Endothelial cell of umbilical vein (primary cell): ENCODE measurements around the gene OLFM1. TPM values are rescaled to one million over a fixed set of nuclear protein-coding genes. Genes with fewer than 3 reads are reported as not detected.

Experiments used
- BruUV-seq: library from RNA; stranded (reverse); fragments of 400-500 nt; replicated peaks from 2 replicates; lab custom pipeline; 2021; lab: Mats Ljungman, UMichigan
- CTCF ChIA-PET: fragments of 300-600, 350-600 bp; sonication (Branson Sonifier 250); formaldehyde crosslinking; loops from one replicate; lab custom pipeline; 2021; ENCODE audit warnings: antibody characterized with exemption, inconsistent platforms; lab: Charles Lee
- POLR2A ChIA-PET: fragments of 300-600, 350-600 bp; sonication (Branson Sonifier 250); formaldehyde crosslinking; loops from one replicate; lab custom pipeline; 2021; ENCODE audit warnings: antibody characterized with exemption, inconsistent platforms; lab: Charles Lee
- DNase-seq: peaks from one replicate; pipeline ENCODE4 v3.0.0-alpha.2; 2011; ENCODE audit warnings: low read depth, low spot score
- FAIRE-seq: peaks from 2 replicates; lab custom pipeline; 2011; peaks lifted over from hg19 to GRCh38; lab: Jason Lieb, UNC
- H2AFZ ChIP-seq: 2 replicates; pipeline ENCODE4 v1.6.0; 2012; ENCODE audit warnings: low read depth, low read length, control low read depth, inconsistent platforms
- H3K27ac ChIP-seq: 2 replicates; pipeline ENCODE4 v1.5.1; 2011; ENCODE audit warnings: low read depth, mild to moderate bottlenecking, control low read depth, low read length, moderate library complexity; ENCODE audit not compliant: insufficient read depth
- H3K27me3 ChIP-seq, 2 experiments: 2 replicates each; pipeline versions ENCODE4 v1.6.0 to v1.6.1; 2011; ENCODE audit warnings: low read length in 2 of 2, mixed read lengths in 1 of 2; ENCODE audit not compliant: control insufficient read depth in 2 of 2, insufficient read depth in 2 of 2
- H3K36me3 ChIP-seq, 2 experiments: 2 replicates in 1 of 2; 3 replicates in 1 of 2; pipeline ENCODE4 v1.5.1; 2011; ENCODE audit warnings: low read length in 2 of 2, mild to moderate bottlenecking in 1 of 2, moderate library complexity in 1 of 2; ENCODE audit not compliant: control insufficient read depth in 2 of 2, insufficient read depth in 2 of 2; ENCODE audit errors: extremely low read depth in 1 of 2
- H3K4me1 ChIP-seq: 3 replicates; pipeline ENCODE4 v1.5.1; 2011; ENCODE audit warnings: mild to moderate bottlenecking, low read length; ENCODE audit not compliant: control insufficient read depth, insufficient read depth; ENCODE audit errors: extremely low read depth
- H3K4me2 ChIP-seq: 2 replicates; pipeline ENCODE4 v1.6.1; 2011; ENCODE audit warnings: low read length, control low read depth, mixed read lengths; ENCODE audit not compliant: insufficient read depth
- H3K4me3 ChIP-seq, 3 experiments: fragments of 200-600 bp in 1 of 3; sonication (generic), shearing (Covaris generic) in 1 of 3; replicated peaks in 1 of 3; 2 replicates each; pipeline ENCODE4 v1.5.1; 2011 to 2016; ENCODE audit warnings: control low read depth in 3 of 3, low read length in 3 of 3, mild to moderate bottlenecking in 2 of 3, inconsistent platforms in 1 of 3, low read depth in 1 of 3, moderate library complexity in 1 of 3; ENCODE audit not compliant: insufficient read depth in 1 of 3
- H3K79me2 ChIP-seq: 2 replicates; pipeline ENCODE4 v1.6.0; 2012; ENCODE audit warnings: low read length, inconsistent platforms; ENCODE audit not compliant: control insufficient read depth, insufficient read depth
- H3K9ac ChIP-seq: replicated peaks from 2 replicates; pipeline ENCODE3; 2011; ENCODE audit warnings: low read length, control low read depth; ENCODE audit not compliant: insufficient read depth; ENCODE audit errors: extremely low read depth
- H3K9me1 ChIP-seq: replicated peaks from 3 replicates; pipeline ENCODE4 v1.6.0; 2011; ENCODE audit warnings: mild to moderate bottlenecking, low read length; ENCODE audit not compliant: control insufficient read depth, insufficient read depth; ENCODE audit errors: extremely low read depth
- H3K9me3 ChIP-seq: replicated peaks from 2 replicates; pipeline ENCODE4 v1.5.1; 2012; ENCODE audit warnings: low read length, inconsistent platforms; ENCODE audit not compliant: control insufficient read depth, insufficient read depth
- H4K20me1 ChIP-seq: replicated peaks from 2 replicates; pipeline ENCODE3; 2011; ENCODE audit warnings: mild to moderate bottlenecking, low read length; ENCODE audit not compliant: control insufficient read depth, insufficient read depth; ENCODE audit errors: extremely low read depth
- EZH2 ChIP-seq: IDR thresholded peaks from 2 replicates; pipeline ENCODE4 v1.6.1; 2012; ENCODE audit warnings: borderline replicate concordance, low read depth, mild to moderate bottlenecking, moderate library complexity, low read length, inconsistent platforms; ENCODE audit not compliant: severe bottlenecking
- FOS ChIP-seq: IDR thresholded peaks from 2 replicates; pipeline ENCODE4 v1.6.1; 2011; ENCODE audit warnings: mild to moderate bottlenecking, low read length, moderate library complexity, borderline replicate concordance; ENCODE audit not compliant: insufficient read depth
- MYC ChIP-seq: IDR thresholded peaks from one replicate; pipeline ENCODE4 v1.6.1; 2011; ENCODE audit warnings: mild to moderate bottlenecking, low read depth, low read length
- POLR2A ChIP-seq: IDR thresholded peaks from 2 replicates; pipeline ENCODE4 v1.6.1; 2012; ENCODE audit warnings: low read depth, mild to moderate bottlenecking, control low read depth, low read length
- POLR2AphosphoS5 ChIP-seq: IDR thresholded peaks from 2 replicates; pipeline ENCODE4 v1.6.1; 2012; ENCODE audit warnings: low read depth, mild to moderate bottlenecking, control low read depth, low read length, moderate library complexity; ENCODE audit not compliant: insufficient read depth
- dilution Hi-C: fragments of 300-500 bp; cut with MboI; formaldehyde crosslinking; loops from one replicate; pipeline ENCODE4 v1.15.0; 2019; ENCODE audit warnings: low sequenced_read_pairs; ENCODE audit not compliant: extremely low pct_ligation_motif_present
- intact Hi-C: fragments of 100-400 bp; cut with micrococcal nuclease; formaldehyde crosslinking; loops from one replicate; pipeline ENCODE4 v1.10.0; 2022
- polyA plus RNA-seq, 4 experiments: library from polyadenylated mRNA; depleted of rRNA in 3 of 4; stranded (reverse) in 3 of 4; unstranded in 1 of 4; fragments of >200 nt; gene quantifications; 2 replicates each; pipeline versions ENCODE4 v1.2.1 to v1.2.3, GENCODE V29; 2011 to 2012; ENCODE audit warnings: missing spikeins in 1 of 4
- total RNA-seq: library from RNA; stranded (reverse); gene quantifications from 2 replicates; pipeline ENCODE4 v1.2.3, GENCODE V29; 2021
- TF ChIP-seq, protein P1 (sequence below), 2 donors: IDR thresholded peaks; 1 replicate in 1 of 2; 2 replicates in 1 of 2; pipeline ENCODE4 v1.5.1; 2011; ENCODE audit warnings: low read length in 2 of 2, mild to moderate bottlenecking in 2 of 2, moderate library complexity in 2 of 2, control low read depth in 1 of 2, inconsistent platforms in 1 of 2, low read depth in 1 of 2; ENCODE audit not compliant: insufficient read depth in 1 of 2; ENCODE audit errors: extremely low read depth in 1 of 2
- TF ChIP-seq, protein P2 (sequence below): IDR thresholded peaks from 2 replicates; pipeline ENCODE4 v1.6.1; 2011; ENCODE audit not compliant: insufficient read depth, insufficient read length

OLFM1 gene
- total and polyA plus RNA-seq, 2 donors (not counting 3 experiments of a cell fraction or from before 2014, with no cell fraction given), result 0.07 to 0.95 TPM

DNA sequence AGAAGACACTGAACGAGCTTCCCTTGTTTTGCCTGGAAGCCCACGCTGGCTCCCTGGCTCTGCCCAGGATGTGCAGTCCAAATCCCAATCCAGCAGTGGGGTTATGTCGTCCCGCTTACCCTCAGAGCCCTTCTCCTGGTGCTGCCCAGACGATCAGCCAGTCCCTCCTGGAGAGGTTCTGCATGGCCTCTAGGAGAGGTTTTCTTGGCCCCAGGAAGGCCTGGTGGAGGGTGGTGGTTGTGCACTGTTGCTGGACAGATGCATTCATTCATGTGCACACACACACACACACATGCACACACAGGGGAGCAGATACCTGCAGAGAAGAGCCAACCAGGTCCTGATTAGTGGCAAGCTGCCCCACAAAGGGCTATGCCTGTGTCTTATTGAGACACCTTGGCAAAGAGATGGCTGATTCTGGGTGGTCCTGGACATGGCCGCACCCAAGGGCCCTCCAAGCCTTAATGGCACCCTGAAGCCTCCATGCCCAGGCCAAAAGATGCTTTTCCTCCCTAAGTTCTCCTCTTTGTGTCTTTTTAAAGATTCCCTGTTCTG lies 10.5 kb upstream of the OLFM1 start:
- intact Hi-C loops (loop anchor here (5.0 kb wide), 1 partner anchor 620 kb away; no protein-coding TSS in a partner anchor), dilution Hi-C loops (no loop called here)
- ChIA-PET CTCF (no interaction called here), POLR2A (no interaction called here)
- Histone ChIP-seq H3K4me1 (no peaks in the 10 kb centered on the region), H3K4me3 (no peak overlapping the region), H3K27ac (no peak overlapping the region), H3K9me3 (no peaks in the 10 kb centered on the region), H2AFZ (no peak overlapping the region), H3K9me1 (no peaks in the 10 kb centered on the region), H3K27me3 (peaks cover 0 to 9% of the 10 kb centered on the region in 2 experiments), H3K9ac (no peak overlapping the region), H3K79me2 (no peaks in the 10 kb centered on the region), H3K36me3 (no peaks in the 10 kb centered on the region), H4K20me1 (no peaks in the 10 kb centered on the region), H3K4me2 (no peak overlapping the region)
- BruUV-seq, result no TSS peak
- no peak for FAIRE-seq
- no peak for DNase-seq
- TF ChIP-seq POLR2A (no peak), MYC (no peak), FOS (no peak), EZH2 (no peak), POLR2AphosphoS5 (no peak)
- TF ChIP-seq, protein P1, sequence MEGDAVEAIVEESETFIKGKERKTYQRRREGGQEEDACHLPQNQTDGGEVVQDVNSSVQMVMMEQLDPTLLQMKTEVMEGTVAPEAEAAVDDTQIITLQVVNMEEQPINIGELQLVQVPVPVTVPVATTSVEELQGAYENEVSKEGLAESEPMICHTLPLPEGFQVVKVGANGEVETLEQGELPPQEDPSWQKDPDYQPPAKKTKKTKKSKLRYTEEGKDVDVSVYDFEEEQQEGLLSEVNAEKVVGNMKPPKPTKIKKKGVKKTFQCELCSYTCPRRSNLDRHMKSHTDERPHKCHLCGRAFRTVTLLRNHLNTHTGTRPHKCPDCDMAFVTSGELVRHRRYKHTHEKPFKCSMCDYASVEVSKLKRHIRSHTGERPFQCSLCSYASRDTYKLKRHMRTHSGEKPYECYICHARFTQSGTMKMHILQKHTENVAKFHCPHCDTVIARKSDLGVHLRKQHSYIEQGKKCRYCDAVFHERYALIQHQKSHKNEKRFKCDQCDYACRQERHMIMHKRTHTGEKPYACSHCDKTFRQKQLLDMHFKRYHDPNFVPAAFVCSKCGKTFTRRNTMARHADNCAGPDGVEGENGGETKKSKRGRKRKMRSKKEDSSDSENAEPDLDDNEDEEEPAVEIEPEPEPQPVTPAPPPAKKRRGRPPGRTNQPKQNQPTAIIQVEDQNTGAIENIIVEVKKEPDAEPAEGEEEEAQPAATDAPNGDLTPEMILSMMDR (IDR thresholded peaks at IDR 0.05; ENCODE audit: extremely low read depth in 1 of 2, insufficient read depth in 1 of 2, low read depth in 1 of 2, low read length in 2 of 2), result no peak
- TF ChIP-seq, protein P2, sequence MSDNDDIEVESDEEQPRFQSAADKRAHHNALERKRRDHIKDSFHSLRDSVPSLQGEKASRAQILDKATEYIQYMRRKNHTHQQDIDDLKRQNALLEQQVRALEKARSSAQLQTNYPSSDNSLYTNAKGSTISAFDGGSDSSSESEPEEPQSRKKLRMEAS, result no peak
